Caco-2 (cell line): Measurements from ENCODE around the gene OR3A1. TPM values are rescaled to one million over a fixed set of nuclear protein-coding genes. Genes with fewer than 3 reads are reported as not detected.

Source experiments
- BruUV-seq: library from RNA; stranded (reverse); fragments of 400-500 nt; replicated peaks from 2 replicates; lab custom pipeline; 2021; lab: Mats Ljungman, UMichigan
- CTCF ChIA-PET: fragments of 300-600 bp; sonication (Branson Sonifier 250); formaldehyde crosslinking; loops from one replicate; lab custom pipeline; 2022; ENCODE audit warnings: antibody characterized with exemption; lab: Charles Lee
- POLR2A ChIA-PET: fragments of 300-600 bp; sonication (Branson Sonifier 250); formaldehyde crosslinking; loops from one replicate; lab custom pipeline; 2022; ENCODE audit warnings: antibody characterized with exemption; lab: Charles Lee
- DNase-seq, 2 experiments: peaks; one replicate each; pipeline versions ENCODE4 v3.0.0 to v3.0.0-alpha.2; 2020 to 2022
- H3K27me3 ChIP-seq: replicated peaks from 2 replicates; pipeline ENCODE4 v1.6.0; 2011; ENCODE audit warnings: low read length; ENCODE audit not compliant: control insufficient read depth, insufficient read depth
- H3K36me3 ChIP-seq: 2 replicates; pipeline ENCODE4 v1.5.1; 2011; ENCODE audit warnings: low read length; ENCODE audit not compliant: control insufficient read depth, insufficient read depth
- H3K4me1 ChIP-seq: fragments of 250-450 bp; sonication (Bioruptor Pico); 2 replicates; pipeline ENCODE4 v1.5.1; 2020; ENCODE audit warnings: mild to moderate bottlenecking
- H3K4me3 ChIP-seq: 2 replicates; pipeline ENCODE4 v1.5.1; 2011; ENCODE audit warnings: low read depth, mild to moderate bottlenecking, control low read depth, low read length
- H3K9me3 ChIP-seq: fragments of 250-450 bp; sonication (Bioruptor Pico); 2 replicates; pipeline ENCODE4 v1.5.1; 2020; ENCODE audit warnings: mild to moderate bottlenecking, moderate library complexity
- H3K27ac Mint-ChIP-seq: one replicate; pipeline ENCODE4 v1.8.0; 2022; ENCODE audit warnings: mixed read lengths; ENCODE audit not compliant: unreplicated experiment
- H3K27me3 Mint-ChIP-seq: one replicate; pipeline ENCODE4 v1.8.0; 2022; ENCODE audit warnings: mixed read lengths; ENCODE audit not compliant: insufficient read depth, unreplicated experiment
- H3K36me3 Mint-ChIP-seq: one replicate; pipeline ENCODE4 v1.8.0; 2022; ENCODE audit warnings: mild to moderate bottlenecking, mixed read lengths; ENCODE audit not compliant: insufficient read depth, unreplicated experiment
- H3K4me1 Mint-ChIP-seq: one replicate; pipeline ENCODE4 v1.8.0; 2022; ENCODE audit warnings: low read depth, mixed read lengths; ENCODE audit not compliant: unreplicated experiment
- H3K4me3 Mint-ChIP-seq: one replicate; pipeline ENCODE4 v1.8.0; 2022; ENCODE audit warnings: mild to moderate bottlenecking, moderate library complexity, mixed read lengths; ENCODE audit not compliant: unreplicated experiment
- H3K9me3 Mint-ChIP-seq: one replicate; pipeline ENCODE4 v1.8.0; 2022; ENCODE audit warnings: mixed read lengths; ENCODE audit not compliant: unreplicated experiment
- CTCF ChIP-seq, 2 experiments: fragments of 200-600 bp in 1 of 2; IDR thresholded peaks; 1 replicate in 1 of 2; 2 replicates in 1 of 2; pipeline versions ENCODE4 v1.5.1 to v1.8.0; 2011 to 2022; ENCODE audit warnings: antibody characterized with exemption in 1 of 2, control low read depth in 1 of 2, inconsistent platforms in 1 of 2, low read depth in 1 of 2, low read length in 1 of 2, mild to moderate bottlenecking in 1 of 2, moderate library complexity in 1 of 2; ENCODE audit not compliant: insufficient read depth in 1 of 2, severe bottlenecking in 1 of 2, unreplicated experiment in 1 of 2
- intact Hi-C: fragments of 100-400 bp; cut with micrococcal nuclease; formaldehyde crosslinking; loops from one replicate; pipeline ENCODE4 v1.10.0; 2022; ENCODE audit not compliant: unreplicated experiment
- total RNA-seq: library from RNA; stranded (reverse); gene quantifications from 2 replicates; pipeline ENCODE4 v1.2.3, GENCODE V29; 2022

OR3A1 gene
- total RNA-seq, 1 experiment from 2014 or later, result not detected

GRCh38 chr17:3318336-3318735 lies 20.2 kb upstream of the OR3A1 start:
- CTCF ChIA-PET, result no interaction called here
- TF ChIP-seq CTCF (IDR thresholded peaks at IDR 0.05; ENCODE audit: insufficient read depth in 1 of 2, low read depth in 1 of 2, low read length in 1 of 2, severe bottlenecking in 1 of 2, unreplicated experiment in 1 of 2), result no peak

GRCh38 chr17:3316836-3317235 lies 18.7 kb upstream of the OR3A1 start:
- no peak for DNase-seq
- intact Hi-C loops, result no loop called here
- Mint-ChIP-seq H3K4me3 (no peak overlapping the region), H3K9me3 (no peaks in the 10 kb centered on the region), H3K36me3 (no peaks in the 10 kb centered on the region), H3K27ac (no peak overlapping the region), H3K27me3 (peaks cover 8% of the 10 kb centered on the region), H3K4me1 (no peaks in the 10 kb centered on the region)
- no peaks in the 10 kb centered on the region for H3K9me3 ChIP-seq
- peaks cover 9% of the 10 kb centered on the region for H3K4me1 ChIP-seq
- ChIA-PET POLR2A (no interaction called here), CTCF (no interaction called here)
- H3K27me3 ChIP-seq, result no peaks in the 10 kb centered on the region
- no peak for TF ChIP-seq CTCF (IDR thresholded peaks at IDR 0.05; ENCODE audit: insufficient read depth in 1 of 2, low read depth in 1 of 2, low read length in 1 of 2, severe bottlenecking in 1 of 2, unreplicated experiment in 1 of 2)
- no peaks in the 10 kb centered on the region for H3K36me3 ChIP-seq
- H3K4me3 ChIP-seq, result no peak overlapping the region
- no TSS peak for BruUV-seq

More at GRCh38 chr17:3318336-3318735, 20.2 kb upstream of the OR3A1 start:
- Histone ChIP-seq H3K4me1 (peaks cover 9% of the 10 kb centered on the region), H3K9me3 (no peaks in the 10 kb centered on the region), H3K4me3 (no peak overlapping the region), H3K27me3 (no peaks in the 10 kb centered on the region), H3K36me3 (no peaks in the 10 kb centered on the region)
- no peak for DNase-seq
- BruUV-seq, result no TSS peak
- Mint-ChIP-seq H3K9me3 (no peaks in the 10 kb centered on the region), H3K27ac (no peak overlapping the region), H3K4me3 (no peak overlapping the region), H3K27me3 (peaks cover 4% of the 10 kb centered on the region), H3K4me1 (no peaks in the 10 kb centered on the region), H3K36me3 (no peaks in the 10 kb centered on the region)
- POLR2A ChIA-PET, result no interaction called here
- intact Hi-C loops, result no loop called here

DNA sequence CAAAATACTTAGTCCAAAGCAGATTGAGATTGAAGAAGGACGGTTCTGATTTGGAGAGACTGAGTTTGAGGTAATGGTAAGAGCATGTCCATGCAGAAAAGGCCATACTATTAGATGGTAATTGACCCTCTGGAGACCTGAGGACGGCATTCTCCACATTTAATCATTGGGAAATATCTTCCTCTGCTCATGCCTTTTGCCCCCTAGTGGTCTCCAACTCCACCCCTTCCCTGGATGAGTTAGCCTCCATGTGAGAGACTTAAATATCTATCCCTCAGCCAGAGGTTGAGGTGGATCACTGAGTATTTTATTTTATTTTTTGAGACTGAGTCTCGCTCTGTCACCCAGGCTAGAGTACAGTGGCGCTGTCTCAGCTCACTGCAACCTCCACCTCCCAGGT lies 10.4 kb upstream of the OR3A1 start:
- TF ChIP-seq CTCF (IDR thresholded peaks at IDR 0.05; ENCODE audit: insufficient read depth in 1 of 2, low read depth in 1 of 2, low read length in 1 of 2, severe bottlenecking in 1 of 2, unreplicated experiment in 1 of 2), result peak; percentile 31 to 32
- CTCF ChIA-PET, result no interaction called here
- H3K4me3 Mint-ChIP-seq, result no peak overlapping the region
- H3K4me1 ChIP-seq, result no peaks in the 10 kb centered on the region
- POLR2A ChIA-PET, result no interaction called here
- no peaks in the 10 kb centered on the region for H3K9me3 Mint-ChIP-seq
- intact Hi-C loops, result no loop called here
- no peaks in the 10 kb centered on the region; the same call in 1 of the 2 replicates for H3K27me3 ChIP-seq
- peaks cover 18% of the 10 kb centered on the region for H3K27me3 Mint-ChIP-seq
- BruUV-seq, result no TSS peak
- H3K36me3 Mint-ChIP-seq, result no peaks in the 10 kb centered on the region
- no peaks in the 10 kb centered on the region for H3K9me3 ChIP-seq
- H3K4me3 ChIP-seq, result no peak overlapping the region
- no peak overlapping the region for H3K27ac Mint-ChIP-seq
- H3K4me1 Mint-ChIP-seq, result no peaks in the 10 kb centered on the region
- no peaks in the 10 kb centered on the region for H3K36me3 ChIP-seq
- DNase-seq, result no peak
